KMS-11 (cell line): ENCODE results near the gene TMEM163.
A peak's percentile ranks its signal among the peaks of the same experiment; 100 is the strongest.

ENCODE experiments used
- H2AFZ ChIP-seq: fragments of 200-600 bp; sonication (generic); 2 replicates; pipeline ENCODE4 v1.6.1; 2016; ENCODE audit warnings: antibody characterized with exemption, mixed run types, low read depth
- H3K27ac ChIP-seq: fragments of 200-600 bp; sonication (generic); 2 replicates; pipeline ENCODE4 v1.6.1; 2016; ENCODE audit warnings: mild to moderate bottlenecking, mixed run types
- H3K27me3 ChIP-seq: fragments of 200-600 bp; sonication (generic); 2 replicates; pipeline ENCODE4 v1.6.1; 2017; ENCODE audit warnings: mild to moderate bottlenecking, low read depth, mixed run types, moderate library complexity; ENCODE audit not compliant: insufficient read depth
- H3K36me3 ChIP-seq: fragments of 200-600 bp; sonication (generic); 2 replicates; pipeline ENCODE4 v1.6.1; 2017; ENCODE audit warnings: mild to moderate bottlenecking, mixed run types; ENCODE audit not compliant: insufficient read depth
- H3K4me1 ChIP-seq: fragments of 200-600 bp; sonication (generic); 2 replicates; pipeline ENCODE4 v1.6.1; 2016; ENCODE audit warnings: mild to moderate bottlenecking, low read depth, mixed run types; ENCODE audit not compliant: poor library complexity, severe bottlenecking
- H3K4me2 ChIP-seq: fragments of 200-600 bp; sonication (generic); 2 replicates; pipeline ENCODE4 v1.7.0; 2016; ENCODE audit warnings: mild to moderate bottlenecking, mixed run types
- H3K4me3 ChIP-seq: fragments of 200-600 bp; sonication (generic); IDR thresholded peaks from 2 replicates; pipeline ENCODE4 v1.6.1; 2017; ENCODE audit warnings: low read depth, low read length, mixed read lengths; ENCODE audit not compliant: insufficient read depth
- H3K79me2 ChIP-seq: fragments of 200-600 bp; sonication (generic); 2 replicates; pipeline ENCODE4 v1.6.1; 2016; ENCODE audit warnings: low read depth, mixed run types; ENCODE audit not compliant: insufficient read depth
- H3K9ac ChIP-seq: fragments of 200-600 bp; sonication (generic); 2 replicates; pipeline ENCODE4 v1.6.1; 2016; ENCODE audit warnings: mild to moderate bottlenecking, mixed run types
- H4K20me1 ChIP-seq: fragments of 200-600 bp; sonication (generic); 2 replicates; pipeline ENCODE4 v1.6.1; 2016; ENCODE audit warnings: mild to moderate bottlenecking, mixed run types; ENCODE audit not compliant: insufficient read depth
- CTCF ChIP-seq: fragments of 200-600 bp; sonication (generic); conservative IDR thresholded peaks from 2 replicates; pipeline ENCODE4 v1.6.1; 2017; ENCODE audit warnings: low read depth, mild to moderate bottlenecking, antibody characterized with exemption, low read length, moderate library complexity, mixed read lengths

TMEM163 gene

DNA sequence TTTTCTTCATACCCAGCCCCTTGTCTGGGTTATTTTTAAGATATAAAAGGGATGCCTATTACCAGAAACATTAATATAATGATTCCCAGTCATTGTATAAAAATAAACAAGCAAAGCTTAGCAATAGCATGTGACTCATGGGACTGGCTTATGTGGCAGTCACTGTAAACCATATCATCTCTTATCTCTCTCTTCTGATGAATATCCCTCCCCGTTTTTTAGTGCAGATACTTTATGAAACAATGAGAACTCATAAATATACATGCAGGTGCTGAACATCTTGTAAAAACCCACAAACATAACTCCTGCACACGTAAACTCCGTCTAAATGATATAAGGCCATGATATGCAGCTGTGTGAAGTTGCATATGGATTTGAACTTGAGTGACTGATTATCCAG is 310.0 kb downstream of the TMEM163 start:
- Histone ChIP-seq H3K9ac (no peak overlapping the region), H3K36me3 (no peaks in the 10 kb centered on the region), H3K79me2 (peaks cover 8% of the 10 kb centered on the region; the same call in 1 of the 2 replicates), H3K27me3 (no peaks in the 10 kb centered on the region), H3K4me2 (peak overlapping the region; percentile 91), H3K4me3 (no peak overlapping the region), H2AFZ (no peak overlapping the region), H3K4me1 (peaks cover 91% of the 10 kb centered on the region), H3K27ac (peak overlapping the region; percentile 62; the same call in 1 of the 2 replicates), H4K20me1 (no peaks in the 10 kb centered on the region)
- no peak for TF ChIP-seq CTCF

GRCh38 chr2:134408386-134408785 is 310.4 kb downstream of the TMEM163 start:
- peaks cover 8% of the 10 kb centered on the region; the same call in 1 of the 2 replicates for H3K79me2 ChIP-seq
- peak overlapping the region; percentile 91 for H3K4me2 ChIP-seq
- H3K4me3 ChIP-seq: no peak overlapping the region
- no peak overlapping the region for H3K9ac ChIP-seq
- H3K4me1 ChIP-seq: peaks cover 93% of the 10 kb centered on the region
- no peaks in the 10 kb centered on the region for H3K27me3 ChIP-seq
- no peak for TF ChIP-seq CTCF
- no peaks in the 10 kb centered on the region for H4K20me1 ChIP-seq
- peak overlapping the region; percentile 62; the same call in 1 of the 2 replicates for H3K27ac ChIP-seq
- no peaks in the 10 kb centered on the region for H3K36me3 ChIP-seq
- no peak overlapping the region for H2AFZ ChIP-seq

DNA sequence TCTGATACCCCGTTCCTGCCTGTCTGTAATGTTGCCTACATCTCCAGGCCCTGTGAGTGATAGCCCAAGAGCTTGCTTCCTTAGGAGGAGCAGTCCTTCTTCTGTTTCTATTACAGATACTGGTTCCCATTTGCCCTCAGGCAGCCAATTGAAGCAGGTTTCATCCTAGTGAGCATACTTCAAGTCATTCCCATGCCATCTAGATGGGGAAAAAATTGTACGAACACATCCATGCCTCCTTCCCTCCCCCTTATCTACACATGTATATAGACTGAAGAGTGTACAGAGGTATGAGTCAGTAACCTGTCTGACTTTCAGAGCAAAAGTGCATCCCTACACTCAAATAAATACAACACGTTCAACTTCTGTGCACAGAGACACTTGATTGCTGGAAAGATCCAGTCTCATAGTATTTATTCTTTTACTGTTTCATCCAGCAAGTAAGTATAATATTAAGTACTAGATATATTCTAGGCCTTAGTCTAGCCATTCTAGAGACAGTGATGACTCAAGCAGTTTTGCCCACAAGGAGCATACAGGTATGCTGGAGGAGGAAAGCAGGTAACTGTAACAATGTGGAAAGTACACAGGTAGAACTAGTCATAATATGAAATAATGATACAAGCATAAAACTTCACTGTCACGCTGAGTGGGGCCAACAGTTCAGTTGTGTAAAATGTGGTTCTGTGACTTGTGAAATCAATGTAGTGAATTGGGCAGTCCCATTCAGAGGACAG is 311.5 kb downstream of the TMEM163 start:
- no peak overlapping the region for H3K4me3 ChIP-seq

DNA sequence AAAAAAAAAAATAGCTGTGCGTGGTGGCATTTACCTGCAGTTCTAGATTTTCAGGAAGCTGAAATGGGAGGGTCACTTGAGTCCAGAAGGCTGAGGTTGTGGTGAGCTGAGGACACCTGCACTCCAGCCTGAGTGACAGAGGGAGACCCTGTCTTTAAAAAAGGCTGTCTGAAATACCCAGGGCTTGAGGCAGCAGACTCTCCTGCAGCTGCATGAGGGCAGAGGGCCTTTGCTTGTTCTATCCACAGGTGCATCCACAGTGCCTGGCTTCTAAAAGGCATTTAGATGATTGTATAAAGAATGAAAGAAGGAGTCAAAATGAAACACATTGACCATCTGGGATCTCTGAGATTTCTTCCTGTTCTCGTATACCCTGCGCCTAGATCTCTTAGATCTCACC is 312.1 kb downstream of the TMEM163 start:
- TF ChIP-seq CTCF: no peak
- Histone ChIP-seq H3K79me2 (peaks cover 8% of the 10 kb centered on the region; the same call in 1 of the 2 replicates), H3K27me3 (no peaks in the 10 kb centered on the region), H3K4me3 (no peak overlapping the region), H3K36me3 (no peaks in the 10 kb centered on the region), H3K4me2 (peak overlapping the region; percentile 91; the same call in 1 of the 2 replicates), H3K9ac (no peak overlapping the region), H3K4me1 (peaks cover 79% of the 10 kb centered on the region), H4K20me1 (no peaks in the 10 kb centered on the region), H2AFZ (no peak overlapping the region), H3K27ac (peak overlapping the region; percentile 62)

More for the DNA sequence above, 311.5 kb downstream of the TMEM163 start:
- Histone ChIP-seq H3K36me3 (no peaks in the 10 kb centered on the region), H4K20me1 (no peaks in the 10 kb centered on the region), H3K79me2 (peaks cover 8% of the 10 kb centered on the region; the same call in 1 of the 2 replicates), H3K27ac (peak overlapping the region; percentile 62), H3K9ac (no peak overlapping the region), H3K4me2 (peak overlapping the region; percentile 91), H3K4me1 (peaks cover 84% of the 10 kb centered on the region), H2AFZ (no peak overlapping the region), H3K27me3 (no peaks in the 10 kb centered on the region)
- TF ChIP-seq CTCF: no peak
